CD4-positive, alpha-beta memory T cell (primary cell): ENCODE data around the gene OSMR. TPM values are rescaled to one million over a fixed set of nuclear protein-coding genes. Genes with fewer than 3 reads are reported as not detected.

ENCODE experiments used
- CTCF ChIA-PET: fragments of 350-600 bp; sonication (Branson Sonifier 250); formaldehyde crosslinking; loops from one replicate; lab custom pipeline; 2021; ENCODE audit warnings: inconsistent platforms; ENCODE audit not compliant: partially characterized antibody; lab: Charles Lee
- POLR2A ChIA-PET: fragments of 350-600 bp; sonication (Branson Sonifier 250); formaldehyde crosslinking; loops from one replicate; lab custom pipeline; 2021; ENCODE audit not compliant: partially characterized antibody; lab: Charles Lee
- DNase-seq, 5 donors: peaks; one replicate each; pipeline versions ENCODE4 v3.0.0 to v3.0.0-alpha.2; 2020 to 2022; ENCODE audit warnings: mixed read lengths in 1 of 5
- H3K27ac ChIP-seq: one replicate; pipeline ENCODE4 v1.7.0; 2013; ENCODE audit warnings: low read depth, low read length
- H3K27me3 ChIP-seq: 2 replicates; pipeline ENCODE4 v1.7.0; 2013; ENCODE audit warnings: mild to moderate bottlenecking, low read length, moderate library complexity; ENCODE audit not compliant: insufficient read depth
- H3K36me3 ChIP-seq: 2 replicates; pipeline ENCODE4 v1.7.0; 2013; ENCODE audit warnings: mild to moderate bottlenecking, low read length, moderate library complexity; ENCODE audit not compliant: insufficient read depth
- H3K4me1 ChIP-seq: 2 replicates; pipeline ENCODE4 v1.7.0; 2013; ENCODE audit warnings: mild to moderate bottlenecking, low read length, moderate library complexity; ENCODE audit not compliant: insufficient read depth
- H3K4me3 ChIP-seq, 2 donors: one replicate each; pipeline ENCODE4 v1.7.0; 2013; ENCODE audit warnings: low read length in 2 of 2, mild to moderate bottlenecking in 1 of 2
- H3K9me3 ChIP-seq, 2 donors: one replicate each; pipeline ENCODE4 v1.7.0; 2013; ENCODE audit warnings: low read length in 2 of 2, control low read depth in 1 of 2; ENCODE audit not compliant: control insufficient read depth in 1 of 2
- H3K27ac Mint-ChIP-seq, 7 donors: one replicate each; pipeline ENCODE4 v1.8.0; 2020 to 2021; ENCODE audit warnings: mixed read lengths in 7 of 7, mild to moderate bottlenecking in 6 of 7, inconsistent platforms in 3 of 7, moderate library complexity in 3 of 7
- H3K27me3 Mint-ChIP-seq, 2 donors: one replicate each; pipeline ENCODE4 v1.8.0; 2020 to 2021; ENCODE audit warnings: mixed read lengths in 2 of 2
- H3K36me3 Mint-ChIP-seq, 2 donors: one replicate each; pipeline ENCODE4 v1.8.0; 2020 to 2021; ENCODE audit warnings: mixed read lengths in 2 of 2, inconsistent platforms in 1 of 2, mild to moderate bottlenecking in 1 of 2
- H3K4me1 Mint-ChIP-seq, 4 donors: one replicate each; pipeline ENCODE4 v1.8.0; 2020 to 2021; ENCODE audit warnings: mixed read lengths in 4 of 4, mild to moderate bottlenecking in 1 of 4
- H3K4me3 Mint-ChIP-seq, 8 donors: one replicate each; pipeline ENCODE4 v1.8.0; 2020 to 2021; ENCODE audit warnings: mixed read lengths in 8 of 8, mild to moderate bottlenecking in 7 of 8, moderate library complexity in 6 of 8, inconsistent platforms in 3 of 8
- H3K9me3 Mint-ChIP-seq, 8 donors: one replicate each; pipeline ENCODE4 v1.8.0; 2020 to 2021; ENCODE audit warnings: mixed read lengths in 8 of 8, mild to moderate bottlenecking in 5 of 8, inconsistent platforms in 3 of 8, moderate library complexity in 1 of 8
- intact Hi-C: fragments of 100-400 bp; cut with micrococcal nuclease; formaldehyde crosslinking; loops from one replicate; pipeline ENCODE4 v1.15.1; 2023
- polyA plus RNA-seq, 2 donors: library from polyadenylated mRNA; unstranded; fragments of 300-500 nt; fragmentation: Illumina TruSeq; gene quantifications; one replicate each; pipeline ENCODE4 v1.2.3, GENCODE V29; 2021
- total RNA-seq, 2 experiments: library from RNA; stranded (reverse); gene quantifications; one replicate each; pipeline ENCODE4 v1.2.3, GENCODE V29; 2021

The OSMR gene
- total and polyA plus RNA-seq, 4 experiments from 2014 or later = 0.37 TPM; not detected in 3

DNA sequence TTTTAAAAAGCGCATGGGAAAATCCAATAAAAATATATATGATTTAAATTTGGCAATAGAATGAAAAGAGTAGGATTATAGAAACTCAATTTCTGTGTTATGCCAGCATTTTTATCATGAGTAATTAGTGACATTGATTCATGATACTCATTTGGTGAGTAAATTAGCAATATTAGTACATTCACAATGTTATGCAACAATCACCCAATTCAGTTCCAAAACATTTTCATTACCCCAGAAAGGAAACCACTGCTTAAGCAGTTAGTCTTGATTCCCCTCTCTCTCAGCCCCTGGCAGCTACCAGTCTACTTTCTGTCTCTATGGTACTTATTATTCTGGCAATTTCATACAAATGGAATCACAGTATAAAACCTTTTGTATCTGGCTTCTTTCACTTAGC lies 27.0 kb downstream of the OSMR start:
- CTCF ChIA-PET = no interaction called here
- Histone ChIP-seq H3K9me3 (no peaks in the 10 kb centered on the region), H3K4me3 (no peak overlapping the region), H3K27ac (no peak overlapping the region), H3K4me1 (no peaks in the 10 kb centered on the region), H3K36me3 (no peaks in the 10 kb centered on the region), H3K27me3 (no peaks in the 10 kb centered on the region)
- no peak overlapping the region for H3K4me3 Mint-ChIP-seq
- H3K36me3 Mint-ChIP-seq = no peaks in the 10 kb centered on the region
- DNase-seq = no peak
- peaks cover 0 to 7% (median 4%) of the 10 kb centered on the region in 8 donors for H3K9me3 Mint-ChIP-seq
- no peaks in the 10 kb centered on the region for H3K4me1 Mint-ChIP-seq
- peaks cover 39 to 44% of the 10 kb centered on the region in 2 donors for H3K27me3 Mint-ChIP-seq
- H3K27ac Mint-ChIP-seq = no peak overlapping the region
- intact Hi-C loops = no loop called here
- POLR2A ChIA-PET = no interaction called here

DNA sequence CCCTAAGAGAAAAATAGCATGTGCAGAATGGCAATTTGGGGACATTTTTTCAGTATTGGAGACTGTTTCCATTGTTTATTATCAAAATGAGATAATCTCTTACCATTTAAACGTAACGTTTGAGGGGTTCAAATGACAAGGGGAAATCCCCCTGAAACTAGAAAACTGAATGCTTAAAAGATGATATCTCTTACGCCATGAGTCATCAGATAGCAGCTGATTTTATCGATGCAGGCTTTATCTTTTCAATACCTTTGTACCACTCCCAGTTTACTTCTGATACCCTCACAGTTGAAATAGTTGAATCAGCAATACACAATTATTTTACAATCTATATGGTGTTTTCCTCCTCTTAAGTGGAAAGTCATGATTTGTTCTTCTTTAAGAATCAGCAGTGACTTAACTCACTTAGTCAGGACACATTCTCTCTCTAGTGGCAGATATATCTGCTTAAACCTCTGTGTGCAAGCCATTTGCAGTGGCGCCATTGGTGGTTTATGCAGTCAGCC lies 29.2 kb downstream of the OSMR start:
- Mint-ChIP-seq H3K27me3 (peaks cover 39 to 43% of the 10 kb centered on the region in 2 donors), H3K36me3 (no peaks in the 10 kb centered on the region), H3K4me1 (no peaks in the 10 kb centered on the region), H3K9me3 (peaks cover 0 to 5% (median 0%) of the 10 kb centered on the region in 8 donors), H3K27ac (no peak overlapping the region), H3K4me3 (no peak overlapping the region)
- no peaks in the 10 kb centered on the region for H3K9me3 ChIP-seq
- no peak overlapping the region for H3K4me3 ChIP-seq
- no peaks in the 10 kb centered on the region for H3K4me1 ChIP-seq
- ChIA-PET CTCF (no interaction called here), POLR2A (no interaction called here)
- H3K27me3 ChIP-seq = no peaks in the 10 kb centered on the region
- H3K36me3 ChIP-seq = no peaks in the 10 kb centered on the region
- no peak overlapping the region for H3K27ac ChIP-seq
- no peak for DNase-seq
- intact Hi-C loops = no loop called here

DNA sequence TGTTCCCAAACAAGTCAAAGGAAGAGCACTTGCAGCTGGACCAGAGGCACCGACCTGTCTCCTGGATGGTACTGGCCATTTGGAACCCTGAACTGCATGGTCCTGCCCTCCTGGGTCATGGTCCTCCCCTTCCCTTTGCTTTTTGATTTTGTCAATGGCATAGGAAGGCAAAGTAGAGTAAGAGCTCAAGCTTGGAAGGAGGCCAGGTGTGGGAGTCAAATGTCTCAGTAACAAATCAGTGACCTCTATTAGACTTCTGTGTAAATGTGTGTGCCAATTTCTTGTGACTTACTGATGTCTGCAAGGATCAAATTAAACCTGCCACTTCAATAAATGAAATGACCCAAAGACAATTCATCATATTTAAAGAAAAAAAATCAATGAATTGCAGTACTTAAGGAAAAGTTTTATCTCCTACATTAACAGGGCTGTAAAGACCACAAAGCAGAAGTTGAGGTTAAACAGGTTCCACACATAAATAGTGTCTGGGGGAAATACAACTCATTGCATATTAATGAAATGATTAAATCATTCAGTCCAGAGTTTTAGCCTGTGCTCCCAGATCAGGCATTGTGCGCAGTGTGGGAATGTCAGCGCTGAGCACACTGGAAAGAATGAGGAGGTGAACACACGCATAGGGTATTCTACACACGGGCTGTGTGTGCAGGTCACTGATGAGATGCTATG lies 32.7 kb downstream of the OSMR start:
- no peaks in the 10 kb centered on the region for H3K36me3 Mint-ChIP-seq
- ChIA-PET CTCF (no interaction called here), POLR2A (no interaction called here)
- no peaks in the 10 kb centered on the region for H3K36me3 ChIP-seq
- peaks cover 0 to 5% (median 0%) of the 10 kb centered on the region in 8 donors for H3K9me3 Mint-ChIP-seq
- intact Hi-C loops = no loop called here
- H3K4me1 Mint-ChIP-seq = peaks cover 0 to 1% (median 0%) of the 10 kb centered on the region in 4 donors
- H3K9me3 ChIP-seq = no peaks in the 10 kb centered on the region
- no peak overlapping the region for H3K4me3 ChIP-seq
- H3K4me3 Mint-ChIP-seq = no peak overlapping the region
- no peak for DNase-seq
- no peaks in the 10 kb centered on the region for H3K27me3 ChIP-seq
- no peak overlapping the region for H3K27ac ChIP-seq
- no peaks in the 10 kb centered on the region for H3K4me1 ChIP-seq
- peaks cover 26 to 30% of the 10 kb centered on the region in 2 donors for H3K27me3 Mint-ChIP-seq
- H3K27ac Mint-ChIP-seq = no peak overlapping the region

- Histone ChIP-seq H3K9me3 (no peaks in the 10 kb centered on the region), H3K4me3 (no peak overlapping the region), H3K27me3 (no peaks in the 10 kb centered on the region), H3K36me3 (no peaks in the 10 kb centered on the region), H3K4me1 (no peaks in the 10 kb centered on the region), H3K27ac (no peak overlapping the region)
- ChIA-PET CTCF (no interaction called here), POLR2A (no interaction called here)
- intact Hi-C loops = no loop called here
- no peak overlapping the region for H3K27ac Mint-ChIP-seq
- H3K4me1 Mint-ChIP-seq = peaks cover 0 to 1% (median 0%) of the 10 kb centered on the region in 4 donors
- DNase-seq = no peak
- no peak overlapping the region for H3K4me3 Mint-ChIP-seq
- peaks cover 23 to 28% of the 10 kb centered on the region in 2 donors for H3K27me3 Mint-ChIP-seq
- H3K36me3 Mint-ChIP-seq = no peaks in the 10 kb centered on the region
- peaks cover 0 to 4% (median 0%) of the 10 kb centered on the region in 8 donors for H3K9me3 Mint-ChIP-seq
These were observed 33.3 kb downstream of the OSMR start for GRCh38 chr5:38879078-38879460.

GRCh38 chr5:38883842-38884241 lies 38.0 kb downstream of the OSMR start:
- no peaks in the 10 kb centered on the region for H3K9me3 Mint-ChIP-seq

GRCh38 chr5:38885208-38885607 lies 39.4 kb downstream of the OSMR start:
- Histone ChIP-seq H3K9me3 (no peaks in the 10 kb centered on the region), H3K36me3 (no peaks in the 10 kb centered on the region), H3K27ac (no peak overlapping the region), H3K4me3 (no peak overlapping the region), H3K4me1 (no peaks in the 10 kb centered on the region), H3K27me3 (no peaks in the 10 kb centered on the region)
- intact Hi-C loops = no loop called here
- Mint-ChIP-seq H3K4me3 (no peak overlapping the region), H3K27me3 (peaks cover 9% of the 10 kb centered on the region in 2 donors), H3K9me3 (no peaks in the 10 kb centered on the region), H3K36me3 (no peaks in the 10 kb centered on the region), H3K27ac (no peak overlapping the region), H3K4me1 (peaks cover 0 to 1% (median 0%) of the 10 kb centered on the region in 4 donors)
- CTCF ChIA-PET = no interaction called here
- POLR2A ChIA-PET = no interaction called here
- no peak for DNase-seq

More at GRCh38 chr5:38883842-38884241, 38.0 kb downstream of the OSMR start:
- peaks cover 9 to 11% of the 10 kb centered on the region in 2 donors for H3K27me3 Mint-ChIP-seq
- DNase-seq = no peak
- intact Hi-C loops = no loop called here
- Histone ChIP-seq H3K27me3 (no peaks in the 10 kb centered on the region), H3K4me1 (no peaks in the 10 kb centered on the region), H3K9me3 (no peaks in the 10 kb centered on the region), H3K4me3 (no peak overlapping the region), H3K27ac (no peak overlapping the region), H3K36me3 (no peaks in the 10 kb centered on the region)
- H3K4me1 Mint-ChIP-seq = peaks cover 0 to 1% (median 0%) of the 10 kb centered on the region in 4 donors
- ChIA-PET POLR2A (no interaction called here), CTCF (no interaction called here)
- H3K36me3 Mint-ChIP-seq = no peaks in the 10 kb centered on the region
- H3K27ac Mint-ChIP-seq = no peak overlapping the region
- no peak overlapping the region for H3K4me3 Mint-ChIP-seq

- Histone ChIP-seq H3K27ac (no peak overlapping the region), H3K9me3 (no peaks in the 10 kb centered on the region), H3K4me1 (no peaks in the 10 kb centered on the region), H3K27me3 (peaks cover 5% of the 10 kb centered on the region), H3K36me3 (no peaks in the 10 kb centered on the region), H3K4me3 (no peak overlapping the region)
- H3K27me3 Mint-ChIP-seq = peaks cover 12 to 14% of the 10 kb centered on the region in 2 donors
- DNase-seq = no peak
- H3K9me3 Mint-ChIP-seq = peaks cover 0 to 3% (median 2%) of the 10 kb centered on the region in 8 donors
- intact Hi-C loops = no loop called here
- H3K27ac Mint-ChIP-seq = no peak overlapping the region
- CTCF ChIA-PET = no interaction called here
- peaks cover 0 to 1% (median 0%) of the 10 kb centered on the region in 4 donors for H3K4me1 Mint-ChIP-seq
- POLR2A ChIA-PET = no interaction called here
- H3K36me3 Mint-ChIP-seq = no peaks in the 10 kb centered on the region
- no peak overlapping the region for H3K4me3 Mint-ChIP-seq
These were observed 42.2 kb downstream of the OSMR start for GRCh38 chr5:38888041-38888440.
